ENCODE results near the gene PJA1. TPM values are rescaled to one million over a fixed set of nuclear protein-coding genes. Genes with fewer than 3 reads are reported as not detected.

The PJA1 gene
- total RNA-seq, 1 donor from 2014 or later, result 11.3 TPM

GRCh38 chrX:69155786-69156520 lies 9.3 kb downstream of the PJA1 start:
- Mint-ChIP-seq H3K4me1 (ENCODE audit: unreplicated experiment) (no peaks in the 10 kb centered on the region), H3K27ac (ENCODE audit: unreplicated experiment) (no peak overlapping the region), H3K9me3 (ENCODE audit: unreplicated experiment) (no peaks in the 10 kb centered on the region), H3K27me3 (ENCODE audit: unreplicated experiment) (no peaks in the 10 kb centered on the region), H3K4me3 (ENCODE audit: unreplicated experiment) (no peak overlapping the region), H3K36me3 (ENCODE audit: low read depth, unreplicated experiment) (no peaks in the 10 kb centered on the region)
- DNase-seq (ENCODE audit: low spot score), result no peak
- TF ChIP-seq CTCF (IDR thresholded peaks at IDR 0.05; ENCODE audit: unreplicated experiment), result no peak

- no peaks in the 10 kb centered on the region for H3K27me3 Mint-ChIP-seq (ENCODE audit: unreplicated experiment)
- no peak for TF ChIP-seq CTCF (IDR thresholded peaks at IDR 0.05; ENCODE audit: unreplicated experiment)
- DNase-seq (ENCODE audit: low spot score), result no peak
- H3K4me1 Mint-ChIP-seq (ENCODE audit: unreplicated experiment), result no peaks in the 10 kb centered on the region
- H3K9me3 Mint-ChIP-seq (ENCODE audit: unreplicated experiment), result no peaks in the 10 kb centered on the region
- H3K4me3 Mint-ChIP-seq (ENCODE audit: unreplicated experiment), result no peak overlapping the region
- no peaks in the 10 kb centered on the region for H3K36me3 Mint-ChIP-seq (ENCODE audit: low read depth, unreplicated experiment)
- H3K27ac Mint-ChIP-seq (ENCODE audit: unreplicated experiment), result no peak overlapping the region
Measured at GRCh38 chrX:69154051-69154450, 11.2 kb downstream of the PJA1 start.

GRCh38 chrX:69153060-69153730 lies 12.1 kb downstream of the PJA1 start:
- TF ChIP-seq CTCF (IDR thresholded peaks at IDR 0.05; ENCODE audit: unreplicated experiment), result no peak
- Mint-ChIP-seq H3K4me1 (ENCODE audit: unreplicated experiment) (no peaks in the 10 kb centered on the region), H3K36me3 (ENCODE audit: low read depth, unreplicated experiment) (no peaks in the 10 kb centered on the region), H3K27ac (ENCODE audit: unreplicated experiment) (no peak overlapping the region), H3K4me3 (ENCODE audit: unreplicated experiment) (no peak overlapping the region), H3K27me3 (ENCODE audit: unreplicated experiment) (no peaks in the 10 kb centered on the region), H3K9me3 (ENCODE audit: unreplicated experiment) (no peaks in the 10 kb centered on the region)
- no peak for DNase-seq (ENCODE audit: low spot score)

- Mint-ChIP-seq H3K36me3 (ENCODE audit: low read depth, unreplicated experiment) (no peaks in the 10 kb centered on the region), H3K9me3 (ENCODE audit: unreplicated experiment) (no peaks in the 10 kb centered on the region), H3K27ac (ENCODE audit: unreplicated experiment) (no peak overlapping the region), H3K27me3 (ENCODE audit: unreplicated experiment) (no peaks in the 10 kb centered on the region), H3K4me3 (ENCODE audit: unreplicated experiment) (no peak overlapping the region), H3K4me1 (ENCODE audit: unreplicated experiment) (no peaks in the 10 kb centered on the region)
- no peak for DNase-seq (ENCODE audit: low spot score)
- TF ChIP-seq CTCF (IDR thresholded peaks at IDR 0.05; ENCODE audit: unreplicated experiment), result no peak
Measured at GRCh38 chrX:69152417-69152841, 12.8 kb downstream of the PJA1 start.

- Mint-ChIP-seq H3K27ac (ENCODE audit: unreplicated experiment) (no peak overlapping the region), H3K4me3 (ENCODE audit: unreplicated experiment) (no peak overlapping the region), H3K9me3 (ENCODE audit: unreplicated experiment) (no peaks in the 10 kb centered on the region), H3K36me3 (ENCODE audit: low read depth, unreplicated experiment) (no peaks in the 10 kb centered on the region), H3K27me3 (ENCODE audit: unreplicated experiment) (no peaks in the 10 kb centered on the region), H3K4me1 (ENCODE audit: unreplicated experiment) (no peaks in the 10 kb centered on the region)
- no peak for TF ChIP-seq CTCF (IDR thresholded peaks at IDR 0.05; ENCODE audit: unreplicated experiment)
- DNase-seq (ENCODE audit: low spot score), result no peak
Measured at GRCh38 chrX:69151866-69152284, 13.4 kb downstream of the PJA1 start.

All from endothelial cell (in vitro differentiated cells).